ENCODE measurements around the gene KCNJ12. TPM values are rescaled to one million over a fixed set of nuclear protein-coding genes. Genes with fewer than 3 reads are reported as not detected.

The KCNJ12 gene
- total and polyA plus RNA-seq, 2 donors from 2014 or later: 3.1 to 3.4 TPM

DNA sequence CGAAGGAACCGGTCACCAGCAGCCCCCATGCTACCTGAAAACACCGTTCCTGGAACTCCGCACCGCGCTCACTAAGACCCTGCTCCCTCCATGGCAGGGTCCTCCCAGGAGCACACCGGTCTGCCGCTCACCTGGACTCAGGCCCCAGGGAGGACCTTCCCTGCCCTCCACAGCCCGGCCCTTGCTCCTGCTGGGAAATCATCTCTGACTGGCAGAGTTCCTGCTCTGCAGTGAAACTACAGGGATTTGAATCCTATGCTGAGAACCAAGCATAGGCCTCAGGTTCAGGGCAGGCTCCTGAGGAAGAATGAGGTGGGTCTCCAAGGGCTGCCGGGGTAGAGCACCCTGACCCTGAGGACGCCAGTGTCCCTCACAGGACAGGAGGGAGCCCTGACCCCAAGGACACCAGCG is 88.5 kb downstream of the KCNJ12 start:
- H3K27me3 ChIP-seq (ENCODE audit: control insufficient read depth, insufficient read depth, low read length): no peaks in the 10 kb centered on the region
- H3K9ac ChIP-seq (ENCODE audit: low read length in 3 of 3): no peak overlapping the region
- H3K4me3 ChIP-seq (ENCODE audit: low read length in 3 of 3): no peak overlapping the region
- no peak for FAIRE-seq
- no peaks in the 10 kb centered on the region for H3K4me1 ChIP-seq (ENCODE audit: control insufficient read depth in 2 of 3, insufficient read depth in 2 of 3, low read depth in 1 of 3, low read length in 3 of 3)
- no peak overlapping the region for H3K27ac ChIP-seq (ENCODE audit: low read depth in 2 of 2, low read length in 2 of 2)
- H3K36me3 ChIP-seq (ENCODE audit: control insufficient read depth in 2 of 3, insufficient read depth in 3 of 3, low read length in 3 of 3): no peaks in the 10 kb centered on the region
- peak in 1 of 5 donors; percentile 35 for DNase-seq
- intact Hi-C loops (cut with DNase I): no loop called here
- TF ChIP-seq CTCF (IDR thresholded peaks at IDR 0.05; ENCODE audit: borderline replicate concordance, extremely low read depth, insufficient read depth): no peak
- H3K9me3 ChIP-seq (ENCODE audit: control insufficient read depth in 2 of 3, insufficient read depth in 1 of 3, low read length in 3 of 3): no peaks in the 10 kb centered on the region

GRCh38 chr17:21466550-21466949 is 90.4 kb downstream of the KCNJ12 start:
- Histone ChIP-seq H3K27me3 (ENCODE audit: control insufficient read depth, insufficient read depth, low read length) (no peaks in the 10 kb centered on the region), H3K4me1 (ENCODE audit: control insufficient read depth in 2 of 3, insufficient read depth in 2 of 3, low read depth in 1 of 3, low read length in 3 of 3) (no peaks in the 10 kb centered on the region), H3K9ac (ENCODE audit: low read length in 3 of 3) (no peak overlapping the region), H3K27ac (ENCODE audit: low read depth in 2 of 2, low read length in 2 of 2) (no peak overlapping the region), H3K4me3 (ENCODE audit: low read length in 3 of 3) (no peak overlapping the region), H3K9me3 (ENCODE audit: control insufficient read depth in 2 of 3, insufficient read depth in 1 of 3, low read length in 3 of 3) (no peaks in the 10 kb centered on the region), H3K36me3 (ENCODE audit: control insufficient read depth in 2 of 3, insufficient read depth in 3 of 3, low read length in 3 of 3) (no peaks in the 10 kb centered on the region)
- TF ChIP-seq CTCF (IDR thresholded peaks at IDR 0.05; ENCODE audit: borderline replicate concordance, extremely low read depth, insufficient read depth): no peak
- FAIRE-seq (no peak), DNase-seq (peak in 1 of 5 donors; percentile 53)
- intact Hi-C loops (cut with DNase I): no loop called here

GRCh38 chr17:21467196-21467595 is 91.0 kb downstream of the KCNJ12 start:
- TF ChIP-seq CTCF (IDR thresholded peaks at IDR 0.05; ENCODE audit: borderline replicate concordance, extremely low read depth, insufficient read depth): no peak
- intact Hi-C loops (cut with DNase I): no loop called here
- Histone ChIP-seq H3K27me3 (ENCODE audit: control insufficient read depth, insufficient read depth, low read length) (no peaks in the 10 kb centered on the region), H3K9ac (ENCODE audit: low read length in 3 of 3) (no peak overlapping the region), H3K36me3 (ENCODE audit: control insufficient read depth in 2 of 3, insufficient read depth in 3 of 3, low read length in 3 of 3) (no peaks in the 10 kb centered on the region), H3K4me1 (ENCODE audit: control insufficient read depth in 2 of 3, insufficient read depth in 2 of 3, low read depth in 1 of 3, low read length in 3 of 3) (no peaks in the 10 kb centered on the region), H3K4me3 (ENCODE audit: low read length in 3 of 3) (no peak overlapping the region), H3K27ac (ENCODE audit: low read depth in 2 of 2, low read length in 2 of 2) (no peak overlapping the region), H3K9me3 (ENCODE audit: control insufficient read depth in 2 of 3, insufficient read depth in 1 of 3, low read length in 3 of 3) (no peaks in the 10 kb centered on the region)
- FAIRE-seq: no peak
- peak in 1 of 5 donors; percentile 29 for DNase-seq

Measured in kidney (tissue), 14 donors.